CD14-positive monocyte (primary cell): ENCODE measurements around the gene CEP112. TPM values are rescaled to one million over a fixed set of nuclear protein-coding genes. Genes with fewer than 3 reads are reported as not detected.

Source experiments
- DNase-seq, 3 donors: peaks; one replicate each; pipeline ENCODE4 v3.0.0-alpha.2; 2011 to 2022
- H2AFZ ChIP-seq: 2 replicates; pipeline ENCODE4 v1.6.0; 2012; ENCODE audit warnings: mild to moderate bottlenecking, low read depth, low read length, inconsistent platforms; ENCODE audit not compliant: insufficient read depth, poor library complexity, severe bottlenecking
- H3K27ac ChIP-seq, 2 donors: 1 replicate in 1 of 2; 2 replicates in 1 of 2; pipeline ENCODE4 v1.5.1; 2012 to 2013; ENCODE audit warnings: low read length in 2 of 2, control low read depth in 1 of 2, inconsistent platforms in 1 of 2, low read depth in 1 of 2, mild to moderate bottlenecking in 1 of 2
- H3K27me3 ChIP-seq, 2 donors: one replicate each; pipeline versions ENCODE4 v1.6.0 to v1.6.1; 2011 to 2013; ENCODE audit warnings: low read length in 2 of 2; ENCODE audit not compliant: control insufficient read depth in 2 of 2, insufficient read depth in 2 of 2
- H3K36me3 ChIP-seq, 2 donors: replicated peaks in 1 of 2; 1 replicate in 1 of 2; 2 replicates in 1 of 2; pipeline versions ENCODE4 v1.5.1 to v1.6.1; 2012 to 2013; ENCODE audit warnings: low read length in 2 of 2, control low read depth in 1 of 2, inconsistent platforms in 1 of 2, mild to moderate bottlenecking in 1 of 2; ENCODE audit not compliant: insufficient read depth in 2 of 2, control insufficient read depth in 1 of 2
- H3K4me1 ChIP-seq, 2 donors: 1 replicate in 1 of 2; 2 replicates in 1 of 2; pipeline versions ENCODE4 v1.5.1 to v1.6.1; 2012 to 2013; ENCODE audit warnings: low read length in 2 of 2, control low read depth in 1 of 2, inconsistent platforms in 1 of 2, mild to moderate bottlenecking in 1 of 2, moderate library complexity in 1 of 2; ENCODE audit not compliant: insufficient read depth in 2 of 2, control insufficient read depth in 1 of 2
- H3K4me2 ChIP-seq: replicated peaks from 2 replicates; pipeline ENCODE3; 2012; ENCODE audit warnings: low read length, moderate library complexity, mild to moderate bottlenecking; ENCODE audit not compliant: poor library complexity, severe bottlenecking; ENCODE audit errors: extremely low read depth
- H3K4me3 ChIP-seq, 3 experiments: fragments of 200-600 bp in 1 of 3; sonication (generic) in 1 of 3; replicated peaks in 1 of 3; 1 replicate in 2 of 3; 2 replicates in 1 of 3; pipeline ENCODE4 v1.5.1; 2011 to 2013; ENCODE audit warnings: low read length in 3 of 3, mild to moderate bottlenecking in 3 of 3, control low read depth in 2 of 3, low read depth in 2 of 3, inconsistent platforms in 1 of 3, moderate library complexity in 1 of 3
- H3K79me2 ChIP-seq: 2 replicates; pipeline ENCODE4 v1.6.0; 2012; ENCODE audit warnings: mild to moderate bottlenecking, control low read depth, inconsistent platforms, low read length, moderate library complexity; ENCODE audit not compliant: insufficient read depth
- H3K9ac ChIP-seq: 2 replicates; pipeline ENCODE4 v1.6.0; 2017; ENCODE audit warnings: low read length, mild to moderate bottlenecking; ENCODE audit not compliant: insufficient read depth, poor library complexity, severe bottlenecking
- H3K9me3 ChIP-seq, 2 donors: replicated peaks in 1 of 2; 1 replicate in 1 of 2; 2 replicates in 1 of 2; pipeline versions ENCODE4 v1.5.1 to v1.6.1; 2012 to 2013; ENCODE audit warnings: low read length in 2 of 2, control low read depth in 1 of 2; ENCODE audit not compliant: control insufficient read depth in 1 of 2, insufficient read depth in 1 of 2
- H4K20me1 ChIP-seq: 2 replicates; pipeline ENCODE4 v1.6.0; 2012; ENCODE audit warnings: mild to moderate bottlenecking, low read length, control low read depth, moderate library complexity; ENCODE audit not compliant: insufficient read depth
- H3K27ac Mint-ChIP-seq, 7 donors: one replicate each; pipeline ENCODE4 v1.8.0; 2020; ENCODE audit warnings: mild to moderate bottlenecking in 7 of 7, mixed read lengths in 7 of 7, moderate library complexity in 6 of 7, inconsistent platforms in 2 of 7
- H3K27me3 Mint-ChIP-seq, 3 donors: one replicate each; pipeline ENCODE4 v1.8.0; 2021 to 2022; ENCODE audit warnings: low read depth in 3 of 3, mild to moderate bottlenecking in 3 of 3, mixed read lengths in 3 of 3, moderate library complexity in 3 of 3, inconsistent platforms in 1 of 3
- H3K36me3 Mint-ChIP-seq, 2 donors: one replicate each; pipeline ENCODE4 v1.8.0; 2020; ENCODE audit warnings: mixed read lengths in 2 of 2, inconsistent platforms in 1 of 2, mild to moderate bottlenecking in 1 of 2
- H3K4me1 Mint-ChIP-seq: one replicate; pipeline ENCODE4 v1.8.0; 2020; ENCODE audit warnings: mild to moderate bottlenecking, mixed read lengths
- H3K4me3 Mint-ChIP-seq, 2 donors: one replicate each; pipeline ENCODE4 v1.8.0; 2020; ENCODE audit warnings: mild to moderate bottlenecking in 2 of 2, mixed read lengths in 2 of 2, moderate library complexity in 1 of 2
- H3K9me3 Mint-ChIP-seq, 7 donors: one replicate each; pipeline ENCODE4 v1.8.0; 2020 to 2022; ENCODE audit warnings: mixed read lengths in 7 of 7, mild to moderate bottlenecking in 6 of 7, moderate library complexity in 6 of 7, inconsistent platforms in 2 of 7
- intact Hi-C, 2 donors: fragments of 100-400 bp; cut with micrococcal nuclease; formaldehyde crosslinking; loops; one replicate each; pipeline versions ENCODE4 v1.15.0 to v1.15.1; 2023
- polyA plus RNA-seq, 3 donors: library from polyadenylated mRNA; depleted of rRNA in 1 of 3; unstranded in 2 of 3; stranded (reverse) in 1 of 3; fragments of 300-500 nt in 2 of 3; fragments of >200 nt in 1 of 3; fragmentation: Illumina TruSeq in 2 of 3; gene quantifications; 1 replicate in 2 of 3; 2 replicates in 1 of 3; pipeline ENCODE4 v1.2.3, GENCODE V29; 2012 to 2021
- TF ChIP-seq, protein P1 (sequence below): fragments of 200-600 bp; IDR thresholded peaks from one replicate; pipeline ENCODE4 v1.8.0; 2022; ENCODE audit warnings: antibody characterized with exemption, mild to moderate bottlenecking

Gene CEP112
- polyA plus RNA-seq, 3 donors = 0.10 TPM; not detected in 2

DNA sequence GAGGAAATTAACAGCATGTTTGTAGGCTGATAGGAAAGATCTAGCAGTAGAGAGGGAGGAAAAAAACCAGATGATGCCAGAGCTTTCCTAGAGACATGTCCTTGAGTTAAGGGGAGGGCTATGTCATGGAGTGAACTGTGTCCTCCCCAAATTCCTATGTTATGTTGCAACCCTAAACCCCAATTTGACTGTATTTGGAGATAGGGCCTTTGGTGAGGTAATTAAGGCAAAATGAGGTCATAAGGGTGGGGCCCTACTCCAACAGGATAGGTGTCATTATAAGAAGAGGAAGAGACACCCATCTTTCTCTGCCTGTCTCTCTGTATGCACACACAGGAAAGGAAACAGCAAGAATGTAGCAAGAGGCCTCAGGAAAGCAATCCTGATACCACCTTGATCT lies 435.2 kb downstream of the CEP112 start:
- Histone ChIP-seq H3K4me3 (no peak overlapping the region), H2AFZ (no peak overlapping the region), H3K4me2 (no peak overlapping the region), H3K27ac (no peak overlapping the region), H3K4me1 (no peaks in the 10 kb centered on the region), H3K79me2 (no peaks in the 10 kb centered on the region), H3K9ac (no peak overlapping the region), H3K27me3 (no peaks in the 10 kb centered on the region), H3K36me3 (no peaks in the 10 kb centered on the region), H3K9me3 (no peaks in the 10 kb centered on the region), H4K20me1 (no peaks in the 10 kb centered on the region)
- no peak for DNase-seq
- Mint-ChIP-seq H3K4me3 (no peak overlapping the region), H3K27ac (no peak overlapping the region), H3K27me3 (peaks cover 0 to 2% (median 1%) of the 10 kb centered on the region in 3 donors), H3K4me1 (no peaks in the 10 kb centered on the region), H3K9me3 (peaks cover 0 to 5% (median 0%) of the 10 kb centered on the region in 7 donors), H3K36me3 (no peaks in the 10 kb centered on the region)
- intact Hi-C loops = no loop called here
- TF ChIP-seq, protein P1, sequence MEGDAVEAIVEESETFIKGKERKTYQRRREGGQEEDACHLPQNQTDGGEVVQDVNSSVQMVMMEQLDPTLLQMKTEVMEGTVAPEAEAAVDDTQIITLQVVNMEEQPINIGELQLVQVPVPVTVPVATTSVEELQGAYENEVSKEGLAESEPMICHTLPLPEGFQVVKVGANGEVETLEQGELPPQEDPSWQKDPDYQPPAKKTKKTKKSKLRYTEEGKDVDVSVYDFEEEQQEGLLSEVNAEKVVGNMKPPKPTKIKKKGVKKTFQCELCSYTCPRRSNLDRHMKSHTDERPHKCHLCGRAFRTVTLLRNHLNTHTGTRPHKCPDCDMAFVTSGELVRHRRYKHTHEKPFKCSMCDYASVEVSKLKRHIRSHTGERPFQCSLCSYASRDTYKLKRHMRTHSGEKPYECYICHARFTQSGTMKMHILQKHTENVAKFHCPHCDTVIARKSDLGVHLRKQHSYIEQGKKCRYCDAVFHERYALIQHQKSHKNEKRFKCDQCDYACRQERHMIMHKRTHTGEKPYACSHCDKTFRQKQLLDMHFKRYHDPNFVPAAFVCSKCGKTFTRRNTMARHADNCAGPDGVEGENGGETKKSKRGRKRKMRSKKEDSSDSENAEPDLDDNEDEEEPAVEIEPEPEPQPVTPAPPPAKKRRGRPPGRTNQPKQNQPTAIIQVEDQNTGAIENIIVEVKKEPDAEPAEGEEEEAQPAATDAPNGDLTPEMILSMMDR = no peak

DNA sequence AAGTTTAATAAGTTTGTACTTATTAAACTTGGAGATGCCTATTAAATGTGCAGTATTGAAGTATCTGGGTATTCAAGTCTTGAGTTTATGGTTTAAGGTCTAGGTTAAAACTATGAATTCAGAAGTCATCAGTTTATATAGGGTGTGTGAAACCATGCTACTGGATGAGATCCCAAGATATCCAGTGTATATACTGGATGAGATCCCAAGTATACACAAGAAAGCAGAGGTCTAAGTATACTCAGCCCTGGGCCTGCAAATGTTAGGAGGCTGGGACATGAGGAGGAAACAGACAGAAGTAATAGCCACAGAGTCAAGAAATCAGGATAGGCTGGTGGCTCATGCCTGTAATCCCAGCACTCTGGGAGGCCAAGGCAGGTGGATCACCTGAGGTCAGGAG lies 436.1 kb downstream of the CEP112 start:
- TF ChIP-seq, protein P1 = no peak
- intact Hi-C loops = no loop called here

More for the DNA sequence above, 436.1 kb downstream of the CEP112 start:
- DNase-seq = no peak
- peaks cover 0 to 5% (median 0%) of the 10 kb centered on the region in 7 donors for H3K9me3 Mint-ChIP-seq
- no peak overlapping the region for H3K27ac Mint-ChIP-seq
- H3K27me3 ChIP-seq = no peaks in the 10 kb centered on the region
- H3K79me2 ChIP-seq = no peaks in the 10 kb centered on the region
- no peaks in the 10 kb centered on the region for H3K36me3 ChIP-seq
- H3K27me3 Mint-ChIP-seq = peaks cover 0 to 3% (median 3%) of the 10 kb centered on the region in 3 donors
- H3K4me3 Mint-ChIP-seq = no peak overlapping the region
- no peaks in the 10 kb centered on the region for H3K36me3 Mint-ChIP-seq
- H3K9ac ChIP-seq = no peak overlapping the region
- H3K4me2 ChIP-seq = no peak overlapping the region
- H3K4me1 Mint-ChIP-seq = no peaks in the 10 kb centered on the region
- no peaks in the 10 kb centered on the region for H4K20me1 ChIP-seq
- H2AFZ ChIP-seq = no peak overlapping the region
- H3K4me1 ChIP-seq = no peaks in the 10 kb centered on the region
- no peak overlapping the region for H3K27ac ChIP-seq
- no peaks in the 10 kb centered on the region for H3K9me3 ChIP-seq
- H3K4me3 ChIP-seq = no peak overlapping the region
